DOHH2 (cell line): Measurements from ENCODE around the gene NPLOC4.

ENCODE experiments used
- CTCF ChIP-seq: fragments of 200-600 bp; sonication (generic); IDR thresholded peaks from one replicate; pipeline ENCODE4 v1.5.1; 2014; ENCODE audit warnings: antibody characterized with exemption, mild to moderate bottlenecking, low read depth, low read length; ENCODE audit not compliant: poor library complexity, severe bottlenecking
- EZH2phosphoT487 ChIP-seq: fragments of 200-600 bp; sonication (generic); IDR thresholded peaks from 2 replicates; pipeline ENCODE4 v1.6.1; 2017; ENCODE audit warnings: borderline replicate concordance, mild to moderate bottlenecking, antibody characterized with exemption, low read length, moderate library complexity, mixed read lengths

GRCh38 chr17:81599719-81600486, 37.0 kb downstream of the NPLOC4 start:
- no peak for TF ChIP-seq CTCF
- no peak for TF ChIP-seq EZH2phosphoT487
